HG02884 (cell line): ENCODE results near the gene ANKFY1.

Source experiments
- ATAC-seq: cut with Tn5 transposase; IDR thresholded peaks from one replicate; pipeline ENCODE4 v1.9.1; 2021; ENCODE audit warnings: mild to moderate bottlenecking, moderate library complexity; ENCODE audit not compliant: unreplicated experiment

ANKFY1 gene

DNA sequence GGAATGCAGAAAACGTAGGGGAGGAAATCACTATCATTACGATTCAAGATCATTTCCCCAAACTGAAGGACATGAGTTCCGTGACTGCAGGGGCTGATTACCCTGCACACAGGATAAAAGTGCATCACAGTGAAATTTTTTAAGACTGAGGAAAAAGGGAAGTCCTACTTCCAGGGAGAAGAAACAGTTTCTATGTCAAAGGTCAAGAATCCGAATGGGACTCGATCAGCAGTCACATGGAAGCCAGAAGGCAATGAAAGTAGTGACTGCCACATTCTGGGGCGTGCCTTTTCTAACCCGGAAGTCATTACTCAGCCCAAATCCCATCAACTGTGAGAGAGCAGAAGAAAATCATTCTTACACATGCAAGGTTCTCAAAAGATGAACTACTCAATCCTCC lies 133.1 kb downstream of the ANKFY1 start:
- ATAC-seq = no peak

DNA sequence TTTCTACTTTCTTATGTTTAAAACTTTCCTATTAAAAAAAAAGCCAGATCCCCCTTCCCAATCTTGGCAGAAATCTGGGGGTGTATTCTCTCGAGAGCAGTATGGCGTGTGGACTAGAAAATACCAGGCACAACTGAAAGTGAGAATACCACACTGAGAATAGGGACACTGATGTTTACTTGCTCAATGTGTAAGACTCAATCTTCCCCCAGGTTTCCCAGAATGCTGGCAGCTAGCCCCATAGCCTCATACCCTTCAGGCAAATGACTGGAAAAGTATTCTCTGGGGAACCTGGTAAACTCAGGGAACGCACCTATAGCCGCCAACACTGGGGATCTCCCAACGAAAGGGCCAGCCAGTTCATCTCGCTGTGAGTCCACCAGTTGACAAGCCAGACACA lies 136.2 kb downstream of the ANKFY1 start:
- ATAC-seq = no peak

DNA sequence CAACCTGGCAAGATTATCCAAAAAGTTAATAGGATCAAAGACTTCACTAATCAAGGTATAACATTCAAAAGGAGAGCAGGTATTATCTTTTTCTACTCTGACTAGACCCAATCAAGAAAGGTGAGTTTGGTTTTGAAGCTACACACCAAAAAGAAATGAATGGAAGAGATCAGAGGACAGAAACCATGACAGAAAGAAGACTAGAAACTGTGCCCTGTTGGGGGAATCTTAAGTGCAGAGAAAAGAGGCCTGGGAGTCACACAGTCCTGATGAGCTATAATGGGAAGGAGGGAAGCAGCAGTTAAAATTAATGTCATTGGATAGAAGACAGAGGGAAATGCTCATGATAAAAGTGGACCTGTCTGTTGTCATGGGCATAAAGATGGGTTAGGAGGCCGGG lies 138.2 kb downstream of the ANKFY1 start:
- no peak for ATAC-seq

DNA sequence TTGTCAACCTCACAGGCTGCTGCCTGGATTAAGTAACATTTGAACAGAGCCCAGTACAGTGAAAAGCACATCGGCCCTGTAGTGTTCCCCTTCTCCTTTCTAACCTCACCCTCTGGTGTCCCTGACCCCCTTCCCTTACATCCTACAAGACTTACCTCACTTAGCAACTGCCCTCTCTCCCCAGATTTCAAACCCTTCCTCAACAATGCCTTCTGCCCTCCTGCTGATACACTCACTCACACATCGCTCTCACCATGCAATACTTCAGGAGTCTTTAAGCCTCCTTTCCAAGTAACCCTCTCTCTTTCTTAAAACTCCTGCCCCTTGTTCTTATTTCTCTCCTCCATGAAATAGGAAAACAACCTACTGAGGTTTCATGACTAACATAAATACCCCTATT lies 138.8 kb downstream of the ANKFY1 start:
- ATAC-seq = no peak

DNA sequence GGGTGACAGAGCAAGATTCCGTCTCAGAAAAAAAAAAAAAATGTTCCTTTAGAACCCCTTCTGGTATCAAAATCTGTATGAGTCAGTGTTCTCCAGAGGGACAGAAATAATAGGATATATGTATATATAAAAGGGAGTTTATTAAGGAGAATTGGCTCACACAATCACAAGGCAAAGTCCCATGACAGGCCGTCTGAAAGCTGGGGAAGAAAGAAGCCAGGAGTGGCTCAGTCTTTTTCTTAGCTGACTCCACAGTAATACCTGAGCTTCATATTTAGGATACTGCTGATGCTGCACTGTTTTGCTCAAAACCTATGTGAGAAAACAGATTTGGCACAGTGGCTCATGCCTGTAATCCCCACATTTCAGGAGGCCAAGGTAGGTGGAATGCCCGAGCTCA lies 143.4 kb downstream of the ANKFY1 start:
- ATAC-seq = no peak

DNA sequence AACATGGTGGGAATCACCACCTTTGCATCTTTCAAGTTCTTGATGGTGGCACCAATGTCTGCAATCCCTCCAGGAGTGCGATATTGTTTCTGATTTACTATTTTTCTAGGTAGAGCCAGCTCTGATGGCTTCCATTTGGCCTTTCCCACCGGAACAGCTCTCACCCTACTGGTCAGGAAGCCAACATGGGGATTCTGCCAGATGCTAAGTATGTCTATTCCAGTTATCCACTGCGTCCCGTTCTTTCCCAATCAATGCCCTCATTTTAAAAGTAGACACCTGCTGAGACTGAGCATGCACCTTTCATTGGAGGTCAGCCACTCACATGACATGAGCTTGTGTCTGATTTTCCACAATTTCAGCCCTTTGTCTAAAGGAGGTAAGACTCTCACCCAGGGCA lies 144.5 kb downstream of the ANKFY1 start:
- no peak for ATAC-seq

DNA sequence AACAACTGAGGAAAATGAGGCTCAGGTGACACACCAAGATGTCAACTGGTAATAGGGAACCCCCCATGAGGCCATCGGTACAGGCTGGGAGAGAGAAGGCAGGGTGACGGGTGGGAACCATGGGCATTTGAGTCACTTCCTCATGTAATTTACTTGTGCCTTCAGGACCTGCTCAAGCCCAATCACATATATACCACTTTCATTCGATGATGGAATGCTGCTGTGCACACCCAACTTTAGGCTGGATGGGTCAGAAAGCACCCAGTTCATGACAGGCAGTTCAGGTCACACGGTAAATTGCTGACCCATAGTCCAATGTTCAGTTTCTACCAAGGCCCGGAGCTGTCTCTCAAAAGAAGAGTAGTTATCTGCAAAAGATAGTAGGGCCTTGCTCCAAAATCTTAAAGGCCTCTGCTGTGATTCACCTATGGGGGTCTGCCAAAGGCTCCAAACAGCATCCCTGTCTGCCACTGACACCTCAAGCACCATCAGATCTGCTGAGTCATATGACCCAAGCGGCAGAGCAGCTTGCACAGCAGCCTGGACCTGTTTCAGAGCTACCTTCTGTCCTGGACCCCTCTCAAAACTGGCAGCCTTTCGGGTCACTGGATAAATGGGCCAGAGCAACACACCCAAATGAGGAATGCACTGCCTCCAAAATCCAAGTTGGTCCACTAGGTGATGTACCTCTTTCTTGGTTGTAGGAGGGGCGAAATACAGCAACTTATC lies 145.6 kb downstream of the ANKFY1 start:
- no peak for ATAC-seq

DNA sequence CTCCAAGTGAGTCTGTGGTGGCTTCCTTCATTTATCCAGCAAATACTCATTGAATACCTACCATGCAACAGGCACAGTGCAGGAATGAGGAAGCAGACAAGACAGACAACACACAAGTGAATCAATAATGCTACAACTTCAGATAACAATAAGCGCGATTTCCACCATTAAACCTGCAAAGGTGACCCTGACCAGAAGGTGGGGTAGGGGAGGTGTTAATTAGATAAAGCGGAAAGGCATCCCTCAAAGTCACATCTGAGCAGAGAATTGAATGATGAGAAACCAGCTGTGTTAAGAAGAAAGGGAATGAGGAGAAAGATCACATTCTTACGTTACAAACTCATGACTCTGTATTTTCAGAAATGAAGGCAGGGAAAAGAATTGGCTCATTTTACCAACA lies 147.3 kb downstream of the ANKFY1 start:
- ATAC-seq = no peak
